ENCODE data around the gene GPA33.

GRCh38 chr1:167068761-167069160 is 21.4 kb downstream of the GPA33 start:
- TF ChIP-seq, protein P1, sequence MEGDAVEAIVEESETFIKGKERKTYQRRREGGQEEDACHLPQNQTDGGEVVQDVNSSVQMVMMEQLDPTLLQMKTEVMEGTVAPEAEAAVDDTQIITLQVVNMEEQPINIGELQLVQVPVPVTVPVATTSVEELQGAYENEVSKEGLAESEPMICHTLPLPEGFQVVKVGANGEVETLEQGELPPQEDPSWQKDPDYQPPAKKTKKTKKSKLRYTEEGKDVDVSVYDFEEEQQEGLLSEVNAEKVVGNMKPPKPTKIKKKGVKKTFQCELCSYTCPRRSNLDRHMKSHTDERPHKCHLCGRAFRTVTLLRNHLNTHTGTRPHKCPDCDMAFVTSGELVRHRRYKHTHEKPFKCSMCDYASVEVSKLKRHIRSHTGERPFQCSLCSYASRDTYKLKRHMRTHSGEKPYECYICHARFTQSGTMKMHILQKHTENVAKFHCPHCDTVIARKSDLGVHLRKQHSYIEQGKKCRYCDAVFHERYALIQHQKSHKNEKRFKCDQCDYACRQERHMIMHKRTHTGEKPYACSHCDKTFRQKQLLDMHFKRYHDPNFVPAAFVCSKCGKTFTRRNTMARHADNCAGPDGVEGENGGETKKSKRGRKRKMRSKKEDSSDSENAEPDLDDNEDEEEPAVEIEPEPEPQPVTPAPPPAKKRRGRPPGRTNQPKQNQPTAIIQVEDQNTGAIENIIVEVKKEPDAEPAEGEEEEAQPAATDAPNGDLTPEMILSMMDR (IDR thresholded peaks at IDR 0.05; ENCODE audit: low read length): no peak
- no peak for TF ChIP-seq EZH2 (IDR thresholded peaks at IDR 0.05; ENCODE audit: borderline replicate concordance, low read length)
